HG02981 (cell line): ENCODE data around the gene POLL.

Source experiments
- ATAC-seq: cut with Tn5 transposase; IDR thresholded peaks from one replicate; pipeline ENCODE4 v1.9.1; 2021; ENCODE audit warnings: mild to moderate bottlenecking, moderate library complexity; ENCODE audit not compliant: unreplicated experiment

POLL gene

GRCh38 chr10:101575580-101576210, 12.4 kb downstream of the POLL start:
- no peak for ATAC-seq

- no peak for ATAC-seq
Observed at GRCh38 chr10:101575091-101575490, 13.0 kb downstream of the POLL start.

- no peak for ATAC-seq
Observed at GRCh38 chr10:101573885-101574753, 13.9 kb downstream of the POLL start.

GRCh38 chr10:101572785-101573184, 15.3 kb downstream of the POLL start:
- ATAC-seq: no peak

GRCh38 chr10:101572126-101572525, 15.9 kb downstream of the POLL start:
- ATAC-seq: no peak

- ATAC-seq: no peak
Observed at GRCh38 chr10:101571271-101571925, 16.7 kb downstream of the POLL start.

- no peak for ATAC-seq
Observed at GRCh38 chr10:101570428-101571270, 17.4 kb downstream of the POLL start.

- ATAC-seq: peak; percentile 62
Observed at GRCh38 chr10:101569622-101570427, 18.2 kb downstream of the POLL start.

- no peak for ATAC-seq
Observed at GRCh38 chr10:101569323-101569621, 18.8 kb downstream of the POLL start.

- no peak for ATAC-seq
Observed at GRCh38 chr10:101568054-101568745, 19.9 kb downstream of the POLL start.

- ATAC-seq: no peak
Observed at GRCh38 chr10:101567165-101568006, 20.7 kb downstream of the POLL start.

GRCh38 chr10:101566333-101567164, 21.5 kb downstream of the POLL start:
- no peak for ATAC-seq

GRCh38 chr10:101565936-101566332, 22.1 kb downstream of the POLL start:
- no peak for ATAC-seq

- no peak for ATAC-seq
Observed at GRCh38 chr10:101565370-101565900, 22.6 kb downstream of the POLL start.

- ATAC-seq: no peak
Observed at GRCh38 chr10:101564490-101564991, 23.5 kb downstream of the POLL start.

GRCh38 chr10:101563497-101564040, 24.5 kb downstream of the POLL start:
- no peak for ATAC-seq

- ATAC-seq: no peak
Observed at GRCh38 chr10:101563007-101563406, 25.1 kb downstream of the POLL start.
